DND-41 (cell line): ENCODE results near the gene HOPX.

Experiments
- ATAC-seq: fragments of 200-7000 bp; cut with Tn5 transposase; 3 replicates; pipeline ENCODE4 v1.9.1; 2021; ENCODE audit warnings: low read depth; ENCODE audit not compliant: insufficient read depth
- DNase-seq: peaks from one replicate; pipeline ENCODE4 v3.0.0-alpha.2; 2020
- H2AFZ ChIP-seq: 2 replicates; pipeline ENCODE4 v1.6.0; 2012; ENCODE audit warnings: low read depth, low read length
- H3K27ac ChIP-seq: 2 replicates; pipeline ENCODE4 v1.5.1; 2012; ENCODE audit warnings: low read length, inconsistent platforms
- H3K27me3 ChIP-seq: fragments of 200-600 bp; sonication (generic); 2 replicates; pipeline ENCODE4 v1.6.0; 2012; ENCODE audit warnings: low read length, mild to moderate bottlenecking, inconsistent platforms; ENCODE audit not compliant: insufficient read depth, poor library complexity
- H3K36me3 ChIP-seq: 2 replicates; pipeline ENCODE4 v1.5.1; 2012; ENCODE audit warnings: low read length, inconsistent platforms; ENCODE audit not compliant: insufficient read depth
- H3K4me1 ChIP-seq: 2 replicates; pipeline ENCODE4 v1.5.1; 2012; ENCODE audit warnings: mild to moderate bottlenecking, low read length; ENCODE audit not compliant: insufficient read depth
- H3K4me2 ChIP-seq: 2 replicates; pipeline ENCODE4 v1.6.0; 2012; ENCODE audit warnings: mild to moderate bottlenecking, moderate library complexity, low read length, inconsistent platforms; ENCODE audit not compliant: insufficient read depth
- H3K4me3 ChIP-seq, 2 experiments: fragments of 200-600 bp in 1 of 2; shearing (Covaris generic) in 1 of 2; 2 replicates each; pipeline ENCODE4 v1.5.1; 2012 to 2016; ENCODE audit warnings: inconsistent platforms in 2 of 2, low read length in 2 of 2, mild to moderate bottlenecking in 2 of 2, low read depth in 1 of 2, moderate library complexity in 1 of 2
- H3K79me2 ChIP-seq: 2 replicates; pipeline ENCODE4 v1.6.0; 2012; ENCODE audit warnings: low read length, inconsistent platforms; ENCODE audit not compliant: insufficient read depth
- H3K9ac ChIP-seq: 2 replicates; pipeline ENCODE4 v1.6.0; 2012; ENCODE audit warnings: low read depth, mild to moderate bottlenecking, inconsistent platforms, low read length, moderate library complexity
- H3K9me3 ChIP-seq: 2 replicates; pipeline ENCODE4 v1.5.1; 2012; ENCODE audit warnings: low read length, moderate library complexity, mild to moderate bottlenecking, inconsistent platforms; ENCODE audit not compliant: insufficient read depth, severe bottlenecking
- H4K20me1 ChIP-seq: 2 replicates; pipeline ENCODE4 v1.6.0; 2012; ENCODE audit warnings: low read length; ENCODE audit not compliant: insufficient read depth
- EZH2 ChIP-seq: IDR thresholded peaks from 3 replicates; pipeline ENCODE4 v1.6.1; 2012; ENCODE audit warnings: borderline replicate concordance, low read depth, mild to moderate bottlenecking, moderate library complexity, low read length, inconsistent platforms; ENCODE audit not compliant: severe bottlenecking
- TF ChIP-seq, protein P1 (sequence below): IDR thresholded peaks from 2 replicates; pipeline ENCODE4 v1.5.1; 2012; ENCODE audit warnings: borderline replicate concordance, low read length, moderate library complexity, mild to moderate bottlenecking; ENCODE audit not compliant: poor library complexity, severe bottlenecking; ENCODE audit errors: extremely low read depth

Gene HOPX

DNA sequence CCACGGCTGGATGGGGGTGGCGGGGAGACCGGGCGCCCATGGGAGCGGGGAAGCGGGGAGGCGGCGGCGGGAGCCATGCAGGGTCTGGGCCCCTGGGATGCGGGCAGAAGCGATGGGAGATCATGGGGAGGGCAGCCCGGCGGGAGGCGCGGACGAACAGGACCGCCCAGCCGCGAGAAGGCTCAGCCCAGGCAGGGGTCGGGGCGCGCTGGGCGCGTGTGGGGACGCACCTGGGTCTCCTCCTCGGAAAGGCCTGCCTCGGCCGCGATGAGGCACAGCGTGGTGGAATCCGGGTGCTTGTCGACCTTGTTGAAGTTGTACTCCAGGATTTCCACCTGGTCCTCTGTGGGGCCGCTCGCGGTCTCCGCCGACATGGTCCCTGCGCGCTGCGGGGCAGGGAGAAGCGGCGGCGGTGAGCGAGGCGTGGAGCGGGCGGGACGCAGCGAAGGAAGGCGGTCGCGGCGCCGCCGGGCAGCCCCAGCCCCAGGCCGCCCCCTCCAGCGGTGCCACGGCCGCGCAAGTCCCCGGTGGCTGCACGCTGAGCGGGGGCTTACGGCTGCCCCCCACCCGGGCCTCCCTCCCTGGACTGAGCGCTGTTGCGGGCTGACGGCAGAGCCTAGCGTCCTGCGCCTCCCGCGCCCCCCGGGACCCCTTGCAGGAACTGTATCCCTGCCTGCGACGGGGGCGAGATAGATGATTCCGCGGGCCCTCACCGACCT, 25.3 kb downstream of the HOPX start:
- no peak for TF ChIP-seq EZH2
- TF ChIP-seq, protein P1, sequence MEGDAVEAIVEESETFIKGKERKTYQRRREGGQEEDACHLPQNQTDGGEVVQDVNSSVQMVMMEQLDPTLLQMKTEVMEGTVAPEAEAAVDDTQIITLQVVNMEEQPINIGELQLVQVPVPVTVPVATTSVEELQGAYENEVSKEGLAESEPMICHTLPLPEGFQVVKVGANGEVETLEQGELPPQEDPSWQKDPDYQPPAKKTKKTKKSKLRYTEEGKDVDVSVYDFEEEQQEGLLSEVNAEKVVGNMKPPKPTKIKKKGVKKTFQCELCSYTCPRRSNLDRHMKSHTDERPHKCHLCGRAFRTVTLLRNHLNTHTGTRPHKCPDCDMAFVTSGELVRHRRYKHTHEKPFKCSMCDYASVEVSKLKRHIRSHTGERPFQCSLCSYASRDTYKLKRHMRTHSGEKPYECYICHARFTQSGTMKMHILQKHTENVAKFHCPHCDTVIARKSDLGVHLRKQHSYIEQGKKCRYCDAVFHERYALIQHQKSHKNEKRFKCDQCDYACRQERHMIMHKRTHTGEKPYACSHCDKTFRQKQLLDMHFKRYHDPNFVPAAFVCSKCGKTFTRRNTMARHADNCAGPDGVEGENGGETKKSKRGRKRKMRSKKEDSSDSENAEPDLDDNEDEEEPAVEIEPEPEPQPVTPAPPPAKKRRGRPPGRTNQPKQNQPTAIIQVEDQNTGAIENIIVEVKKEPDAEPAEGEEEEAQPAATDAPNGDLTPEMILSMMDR: no peak
- Histone ChIP-seq H4K20me1 (no peaks in the 10 kb centered on the region), H2AFZ (no peak overlapping the region), H3K4me3 (no peak overlapping the region), H3K79me2 (no peaks in the 10 kb centered on the region), H3K27me3 (peaks cover 4% of the 10 kb centered on the region), H3K27ac (no peak overlapping the region), H3K36me3 (no peaks in the 10 kb centered on the region), H3K4me1 (peaks cover 5% of the 10 kb centered on the region; the same call in 1 of the 2 replicates), H3K4me2 (no peak overlapping the region), H3K9ac (no peak overlapping the region), H3K9me3 (no peaks in the 10 kb centered on the region)
- DNase-seq (no peak), ATAC-seq (no peak)

DNA sequence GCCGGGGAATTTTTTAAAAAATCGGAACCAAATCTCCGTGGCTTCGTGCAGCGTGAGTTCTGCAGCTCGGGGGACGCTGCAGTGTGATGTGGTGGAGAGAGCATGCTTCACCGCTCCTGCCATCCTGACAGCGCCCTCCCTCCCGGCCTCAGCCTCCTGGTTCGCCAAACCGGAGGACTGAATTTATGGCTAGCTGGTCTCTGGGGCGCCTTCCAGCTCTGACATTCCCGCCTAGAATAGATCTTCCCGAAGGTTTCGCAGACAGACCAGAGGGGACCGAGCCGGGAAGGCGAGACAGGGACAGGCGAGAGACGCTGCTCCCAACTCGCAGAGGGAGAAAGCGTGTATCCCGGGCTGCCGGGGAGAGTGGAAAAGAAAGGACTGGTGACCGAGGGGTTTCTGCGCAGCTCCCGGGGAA, 25.9 kb downstream of the HOPX start:
- Histone ChIP-seq H3K4me1 (peaks cover 5% of the 10 kb centered on the region; the same call in 1 of the 2 replicates), H2AFZ (no peak overlapping the region), H3K4me2 (no peak overlapping the region), H3K27me3 (peaks cover 4% of the 10 kb centered on the region), H3K4me3 (no peak overlapping the region), H3K27ac (no peak overlapping the region), H4K20me1 (no peaks in the 10 kb centered on the region), H3K79me2 (no peaks in the 10 kb centered on the region), H3K9ac (no peak overlapping the region), H3K9me3 (no peaks in the 10 kb centered on the region), H3K36me3 (no peaks in the 10 kb centered on the region)
- no peak for DNase-seq
- no peak for TF ChIP-seq EZH2
- TF ChIP-seq, protein P1: no peak
- ATAC-seq: no peak

DNA sequence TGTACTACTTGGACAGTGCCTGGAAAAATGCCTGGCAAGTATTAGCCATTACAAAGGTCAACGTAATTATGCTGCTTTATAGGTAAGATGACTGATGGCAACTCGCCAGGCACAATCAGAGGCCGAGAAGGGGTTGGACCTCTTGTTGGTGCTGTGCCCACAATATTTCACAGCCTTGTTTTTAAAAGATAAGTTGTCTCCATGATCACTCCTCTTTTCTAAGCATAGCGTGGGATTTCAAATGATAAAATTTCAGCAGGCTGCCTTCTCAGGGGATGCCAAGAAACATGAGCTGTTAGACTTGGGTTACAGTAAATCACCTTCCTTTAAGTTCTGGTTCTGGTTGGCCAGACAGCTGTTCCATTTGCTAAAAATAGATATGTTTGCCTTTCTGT, 26.9 kb downstream of the HOPX start:
- Histone ChIP-seq H3K79me2 (no peaks in the 10 kb centered on the region), H3K9ac (no peak overlapping the region), H3K27me3 (peaks cover under 1% of the 10 kb centered on the region), H2AFZ (no peak overlapping the region), H3K4me1 (peaks cover 5% of the 10 kb centered on the region; the same call in 1 of the 2 replicates), H3K4me3 (no peak overlapping the region), H4K20me1 (no peaks in the 10 kb centered on the region), H3K4me2 (no peak overlapping the region), H3K27ac (no peak overlapping the region), H3K9me3 (no peaks in the 10 kb centered on the region), H3K36me3 (no peaks in the 10 kb centered on the region)
- TF ChIP-seq, protein P1: no peak
- TF ChIP-seq EZH2: no peak
- ATAC-seq: no peak
- DNase-seq: no peak
